ENCODE measurements around the gene TRIO. TPM values are rescaled to one million over a fixed set of nuclear protein-coding genes. Genes with fewer than 3 reads are reported as not detected.

The TRIO gene
- polyA plus RNA-seq, 1 of the 3 experiments (the other 2 are of a cell fraction) = 229 TPM

DNA sequence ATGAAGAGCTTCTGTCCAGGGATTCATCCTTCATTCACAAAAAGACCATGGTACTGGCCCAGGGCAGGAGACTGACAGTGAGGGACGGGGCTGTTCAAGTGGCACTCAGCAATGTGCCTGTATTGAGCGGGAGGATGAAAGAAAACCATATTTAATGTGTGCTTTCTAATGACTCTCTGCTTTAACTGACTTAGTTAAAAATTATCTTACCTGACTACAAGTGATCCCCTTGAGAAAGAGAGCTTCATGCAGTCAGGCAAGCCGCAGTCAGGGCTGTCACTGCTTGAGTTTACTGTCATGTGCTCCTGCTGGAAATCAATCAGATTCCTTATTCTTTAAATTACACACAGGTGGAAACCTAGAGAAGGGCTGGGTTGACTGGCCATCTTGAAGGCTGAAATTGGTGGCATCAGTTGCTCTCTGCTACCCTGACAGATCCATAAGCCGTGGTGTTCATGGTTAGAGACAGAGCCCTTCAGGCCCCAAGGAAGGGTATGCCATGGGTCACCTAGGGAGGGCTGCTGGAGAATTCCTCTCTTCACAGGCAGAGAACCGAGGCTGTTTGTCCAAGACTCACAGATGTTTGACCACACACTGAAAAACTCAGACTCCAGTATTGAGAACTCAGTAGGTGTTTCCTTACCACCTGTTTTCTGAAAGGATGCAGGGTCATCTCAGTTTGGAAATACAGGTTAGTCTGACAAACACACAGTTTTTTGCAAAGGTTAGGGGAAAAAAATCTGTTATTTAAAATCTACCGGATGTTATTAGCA, 70.9 kb downstream of the TRIO start (continued):
- TF ChIP-seq, protein P1, sequence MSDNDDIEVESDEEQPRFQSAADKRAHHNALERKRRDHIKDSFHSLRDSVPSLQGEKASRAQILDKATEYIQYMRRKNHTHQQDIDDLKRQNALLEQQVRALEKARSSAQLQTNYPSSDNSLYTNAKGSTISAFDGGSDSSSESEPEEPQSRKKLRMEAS (IDR thresholded peaks at IDR 0.05; ENCODE audit: low read depth) = no peak
- TF ChIP-seq RFX5 (IDR thresholded peaks at IDR 0.05; ENCODE audit: low read length) = no peak
- no peak for TF ChIP-seq RXRA (IDR thresholded peaks at IDR 0.05; ENCODE audit: borderline replicate concordance, low read depth)
- TF ChIP-seq, protein P2, sequence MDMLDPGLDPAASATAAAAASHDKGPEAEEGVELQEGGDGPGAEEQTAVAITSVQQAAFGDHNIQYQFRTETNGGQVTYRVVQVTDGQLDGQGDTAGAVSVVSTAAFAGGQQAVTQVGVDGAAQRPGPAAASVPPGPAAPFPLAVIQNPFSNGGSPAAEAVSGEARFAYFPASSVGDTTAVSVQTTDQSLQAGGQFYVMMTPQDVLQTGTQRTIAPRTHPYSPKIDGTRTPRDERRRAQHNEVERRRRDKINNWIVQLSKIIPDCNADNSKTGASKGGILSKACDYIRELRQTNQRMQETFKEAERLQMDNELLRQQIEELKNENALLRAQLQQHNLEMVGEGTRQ (IDR thresholded peaks at IDR 0.05; ENCODE audit: borderline replicate concordance, low read depth, low read length) = no peak

DNA sequence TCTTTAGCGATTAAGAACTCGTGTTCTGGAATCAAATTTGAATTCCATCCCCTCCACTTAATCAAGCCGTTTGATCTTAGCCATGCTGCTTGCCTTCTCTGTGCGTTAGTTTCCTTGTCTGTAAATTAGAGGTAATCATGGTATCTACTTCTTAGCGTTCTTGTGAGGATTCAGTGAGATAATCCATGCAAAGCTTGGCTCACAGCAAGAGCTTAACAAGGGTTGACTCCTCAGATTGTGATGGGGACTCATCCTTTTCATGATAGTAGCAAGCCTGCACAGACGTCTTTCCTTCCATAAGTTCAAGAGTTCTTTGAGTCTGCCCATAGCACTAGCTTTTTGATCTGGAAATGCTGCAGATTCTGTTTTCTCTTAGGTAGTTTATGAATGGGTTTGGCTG, 72.8 kb downstream of the TRIO start:
- Histone ChIP-seq H2AFZ (ENCODE audit: low read depth) (no peak overlapping the region), H3F3A (replicated peaks; ENCODE audit: insufficient read depth) (peaks cover 14% of the 10 kb centered on the region), H3K27me3 (ENCODE audit: insufficient read depth) (no peaks in the 10 kb centered on the region), H3K36me3 (replicated peaks in 1 of 2; ENCODE audit: control insufficient read depth in 1 of 2, insufficient read depth in 2 of 2, low read length in 1 of 2) (peaks cover 0 to 4% of the 10 kb centered on the region in 2 experiments), H3K79me2 (ENCODE audit: insufficient read depth) (peaks cover 100% of the 10 kb centered on the region), H3K4me3 (ENCODE audit: low read depth in 2 of 2, low read length in 1 of 2) (no peak overlapping the region), H3K9me3 (no peaks in the 10 kb centered on the region), H4K20me1 (ENCODE audit: insufficient read depth) (peaks cover 94% of the 10 kb centered on the region), H3K9me2 (no peaks in the 10 kb centered on the region), H3K9ac (no peak overlapping the region), H3K27ac (ENCODE audit: low read depth in 2 of 2, low read length in 1 of 2) (no peak overlapping the region), H3K4me1 (ENCODE audit: control insufficient read depth in 1 of 2, insufficient read depth in 2 of 2, low read depth in 1 of 2, low read length in 1 of 2) (peaks cover 36 to 37% of the 10 kb centered on the region in 2 experiments; a peak in 3 of 4 replicates), H3K4me2 (no peak overlapping the region)
- ChIA-PET CTCF (interaction anchor here (1.0 to 1.6 kb wide), 3 partner anchors 55 to 72 kb away, joined by 3 to 5 read pairs (median 4); no protein-coding TSS in a partner anchor), POLR2A (no interaction called here)
- WGBS (ENCODE audit: low lambda C conversion rate) = 95% methylated on average over 6 of the region's 6 CpGs
- DNase-seq = no peak
- TF ChIP-seq EZH2phosphoT487 (IDR thresholded peaks at IDR 0.05; ENCODE audit: borderline replicate concordance, low read depth) (no peak), MXI1 (IDR thresholded peaks at IDR 0.05; ENCODE audit: low read depth, low read length) (no peak), NFIC (IDR thresholded peaks at IDR 0.05; ENCODE audit: borderline replicate concordance) (no peak), SMC3 (IDR thresholded peaks at IDR 0.05; ENCODE audit: low read depth, low read length) (no peak), ELF1 (IDR thresholded peaks at IDR 0.05) (no peak), TAF1 (IDR thresholded peaks at IDR 0.05; ENCODE audit: borderline replicate concordance, low read depth, low read length) (no peak), TEAD4 (IDR thresholded peaks at IDR 0.05; ENCODE audit: borderline replicate concordance, insufficient read depth) (no peak), JUND (IDR thresholded peaks at IDR 0.05) (no peak), MEF2A (IDR thresholded peaks at IDR 0.05; ENCODE audit: borderline replicate concordance, low read depth) (no peak), FOXM1 (IDR thresholded peaks at IDR 0.05; ENCODE audit: low read depth) (no peak), POLR2AphosphoS5 (IDR thresholded peaks at IDR 0.05; ENCODE audit: low read depth, low read length) (no peak), RXRA (IDR thresholded peaks at IDR 0.05; ENCODE audit: borderline replicate concordance, low read depth) (no peak), FOSL2 (IDR thresholded peaks at IDR 0.05; ENCODE audit: borderline replicate concordance, low read depth) (no peak), GATA2 (CRISPR knock-in tag; IDR thresholded peaks at IDR 0.05) (no peak)
- TF ChIP-seq, protein P1 (IDR thresholded peaks at IDR 0.05; ENCODE audit: low read depth) = no peak
- TF ChIP-seq, protein P3, sequence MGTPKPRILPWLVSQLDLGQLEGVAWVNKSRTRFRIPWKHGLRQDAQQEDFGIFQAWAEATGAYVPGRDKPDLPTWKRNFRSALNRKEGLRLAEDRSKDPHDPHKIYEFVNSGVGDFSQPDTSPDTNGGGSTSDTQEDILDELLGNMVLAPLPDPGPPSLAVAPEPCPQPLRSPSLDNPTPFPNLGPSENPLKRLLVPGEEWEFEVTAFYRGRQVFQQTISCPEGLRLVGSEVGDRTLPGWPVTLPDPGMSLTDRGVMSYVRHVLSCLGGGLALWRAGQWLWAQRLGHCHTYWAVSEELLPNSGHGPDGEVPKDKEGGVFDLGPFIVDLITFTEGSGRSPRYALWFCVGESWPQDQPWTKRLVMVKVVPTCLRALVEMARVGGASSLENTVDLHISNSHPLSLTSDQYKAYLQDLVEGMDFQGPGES (IDR thresholded peaks at IDR 0.05; ENCODE audit: low read depth, low read length) = no peak
- TF ChIP-seq, protein P4, sequence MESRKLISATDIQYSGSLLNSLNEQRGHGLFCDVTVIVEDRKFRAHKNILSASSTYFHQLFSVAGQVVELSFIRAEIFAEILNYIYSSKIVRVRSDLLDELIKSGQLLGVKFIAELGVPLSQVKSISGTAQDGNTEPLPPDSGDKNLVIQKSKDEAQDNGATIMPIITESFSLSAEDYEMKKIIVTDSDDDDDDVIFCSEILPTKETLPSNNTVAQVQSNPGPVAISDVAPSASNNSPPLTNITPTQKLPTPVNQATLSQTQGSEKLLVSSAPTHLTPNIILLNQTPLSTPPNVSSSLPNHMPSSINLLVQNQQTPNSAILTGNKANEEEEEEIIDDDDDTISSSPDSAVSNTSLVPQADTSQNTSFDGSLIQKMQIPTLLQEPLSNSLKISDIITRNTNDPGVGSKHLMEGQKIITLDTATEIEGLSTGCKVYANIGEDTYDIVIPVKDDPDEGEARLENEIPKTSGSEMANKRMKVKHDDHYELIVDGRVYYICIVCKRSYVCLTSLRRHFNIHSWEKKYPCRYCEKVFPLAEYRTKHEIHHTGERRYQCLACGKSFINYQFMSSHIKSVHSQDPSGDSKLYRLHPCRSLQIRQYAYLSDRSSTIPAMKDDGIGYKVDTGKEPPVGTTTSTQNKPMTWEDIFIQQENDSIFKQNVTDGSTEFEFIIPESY (IDR thresholded peaks at IDR 0.05; ENCODE audit: borderline replicate concordance, low read depth) = no peak
